Muscle layer of duodenum (tissue), 2 donors: Measurements from ENCODE around the gene DCTN1.
"Not testable (repeated sequence)": the region's sequence is repeated elsewhere in the genome, so short reads cannot be mapped to it uniquely, and the experiment has no call there.

Source experiments
- H3K27ac ChIP-seq: one replicate; pipeline ENCODE4 v1.7.0; 2013; ENCODE audit warnings: mild to moderate bottlenecking, low read length
- H3K27me3 ChIP-seq: one replicate; pipeline ENCODE4 v1.7.0; 2013; ENCODE audit warnings: low read depth, mild to moderate bottlenecking, control low read depth, low read length
- H3K36me3 ChIP-seq, 2 donors: one replicate each; pipeline ENCODE4 v1.7.0; 2013; ENCODE audit warnings: low read length in 2 of 2, control low read depth in 1 of 2, mild to moderate bottlenecking in 1 of 2; ENCODE audit not compliant: insufficient read depth in 2 of 2, control insufficient read depth in 1 of 2
- H3K4me1 ChIP-seq, 2 donors: one replicate each; pipeline ENCODE4 v1.7.0; 2013; ENCODE audit warnings: low read length in 2 of 2, mild to moderate bottlenecking in 2 of 2, control low read depth in 1 of 2, moderate library complexity in 1 of 2; ENCODE audit not compliant: insufficient read depth in 2 of 2, control insufficient read depth in 1 of 2
- H3K4me3 ChIP-seq, 2 donors: one replicate each; pipeline ENCODE4 v1.7.0; 2013; ENCODE audit warnings: low read length in 2 of 2, low read depth in 1 of 2, mild to moderate bottlenecking in 1 of 2
- H3K9me3 ChIP-seq, 2 donors: one replicate each; pipeline ENCODE4 v1.7.0; 2013; ENCODE audit warnings: low read length in 2 of 2, control low read depth in 1 of 2, mild to moderate bottlenecking in 1 of 2; ENCODE audit not compliant: control insufficient read depth in 1 of 2
- donor health status: healthy.

The DCTN1 gene

GRCh38 chr2:74420443-74421103 is 40.5 kb upstream of the DCTN1 start:
- H3K27ac ChIP-seq: not testable (repeated sequence)
- H3K4me3 ChIP-seq: peak overlapping the region; percentile 75 to 90
- H3K4me1 ChIP-seq: peaks cover 1 to 15% of the 10 kb centered on the region in 2 donors

GRCh38 chr2:74420006-74420405 is 39.9 kb upstream of the DCTN1 start:
- Histone ChIP-seq H3K36me3 (no peaks in the 10 kb centered on the region), H3K4me3 (no peak overlapping the region), H3K9me3 (no peaks in the 10 kb centered on the region), H3K27ac (no peak overlapping the region), H3K4me1 (peaks cover 3 to 20% of the 10 kb centered on the region in 2 donors), H3K27me3 (no peaks in the 10 kb centered on the region)

More at GRCh38 chr2:74420443-74421103, 40.5 kb upstream of the DCTN1 start:
- not testable (repeated sequence) for H3K27me3 ChIP-seq, H3K36me3 ChIP-seq, H3K9me3 ChIP-seq

- Histone ChIP-seq H3K36me3 (no peaks in the 10 kb centered on the region), H3K27ac (no peak overlapping the region), H3K27me3 (no peaks in the 10 kb centered on the region), H3K9me3 (no peaks in the 10 kb centered on the region), H3K4me1 (peaks cover 4 to 26% of the 10 kb centered on the region in 2 donors), H3K4me3 (no peak overlapping the region)
Measured at GRCh38 chr2:74419345-74419744, 39.2 kb upstream of the DCTN1 start.

DNA sequence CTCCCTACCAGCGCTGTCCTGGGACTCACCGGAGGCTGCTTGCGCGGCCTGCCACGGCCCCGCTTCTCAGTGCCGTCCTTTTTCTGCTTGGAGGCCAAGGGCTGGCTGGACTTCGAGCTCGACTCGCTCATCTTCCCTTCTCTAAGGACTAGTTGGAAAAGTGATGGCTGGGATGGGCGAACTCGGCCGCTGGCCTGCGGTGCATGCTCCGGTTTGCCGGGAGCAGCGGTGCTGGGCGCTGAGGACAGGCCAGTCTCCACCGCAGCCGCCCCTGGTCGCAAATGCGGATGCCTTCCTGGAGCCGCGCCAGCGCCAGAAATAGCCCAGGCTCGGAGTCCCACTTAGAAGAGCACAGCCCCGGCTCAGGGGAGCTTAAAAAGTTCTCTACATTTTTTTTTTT is 38.2 kb upstream of the DCTN1 start:
- Histone ChIP-seq H3K9me3 (no peaks in the 10 kb centered on the region), H3K27me3 (no peaks in the 10 kb centered on the region), H3K4me3 (no peak overlapping the region), H3K4me1 (peaks cover 8 to 35% of the 10 kb centered on the region in 2 donors), H3K36me3 (no peaks in the 10 kb centered on the region), H3K27ac (no peak overlapping the region)

- Histone ChIP-seq H3K4me3 (no peak overlapping the region), H3K36me3 (no peaks in the 10 kb centered on the region), H3K9me3 (no peaks in the 10 kb centered on the region), H3K27ac (no peak overlapping the region), H3K4me1 (peaks cover 8 to 39% of the 10 kb centered on the region in 2 donors), H3K27me3 (no peaks in the 10 kb centered on the region)
Measured at GRCh38 chr2:74417763-74418162, 37.7 kb upstream of the DCTN1 start.

GRCh38 chr2:74417197-74417596 is 37.1 kb upstream of the DCTN1 start:
- peaks cover 8 to 42% of the 10 kb centered on the region in 2 donors for H3K4me1 ChIP-seq

GRCh38 chr2:74416778-74417177 is 36.7 kb upstream of the DCTN1 start:
- no peaks in the 10 kb centered on the region for H3K27me3 ChIP-seq
- peaks cover 8 to 37% of the 10 kb centered on the region in 2 donors for H3K4me1 ChIP-seq
- H3K4me3 ChIP-seq: no peak overlapping the region
- H3K27ac ChIP-seq: no peak overlapping the region
- no peaks in the 10 kb centered on the region for H3K9me3 ChIP-seq
- H3K36me3 ChIP-seq: no peaks in the 10 kb centered on the region

More at GRCh38 chr2:74417197-74417596, 37.1 kb upstream of the DCTN1 start:
- no peaks in the 10 kb centered on the region for H3K9me3 ChIP-seq
- no peaks in the 10 kb centered on the region for H3K36me3 ChIP-seq
- H3K27ac ChIP-seq: no peak overlapping the region
- H3K4me3 ChIP-seq: no peak overlapping the region
- no peaks in the 10 kb centered on the region for H3K27me3 ChIP-seq

DNA sequence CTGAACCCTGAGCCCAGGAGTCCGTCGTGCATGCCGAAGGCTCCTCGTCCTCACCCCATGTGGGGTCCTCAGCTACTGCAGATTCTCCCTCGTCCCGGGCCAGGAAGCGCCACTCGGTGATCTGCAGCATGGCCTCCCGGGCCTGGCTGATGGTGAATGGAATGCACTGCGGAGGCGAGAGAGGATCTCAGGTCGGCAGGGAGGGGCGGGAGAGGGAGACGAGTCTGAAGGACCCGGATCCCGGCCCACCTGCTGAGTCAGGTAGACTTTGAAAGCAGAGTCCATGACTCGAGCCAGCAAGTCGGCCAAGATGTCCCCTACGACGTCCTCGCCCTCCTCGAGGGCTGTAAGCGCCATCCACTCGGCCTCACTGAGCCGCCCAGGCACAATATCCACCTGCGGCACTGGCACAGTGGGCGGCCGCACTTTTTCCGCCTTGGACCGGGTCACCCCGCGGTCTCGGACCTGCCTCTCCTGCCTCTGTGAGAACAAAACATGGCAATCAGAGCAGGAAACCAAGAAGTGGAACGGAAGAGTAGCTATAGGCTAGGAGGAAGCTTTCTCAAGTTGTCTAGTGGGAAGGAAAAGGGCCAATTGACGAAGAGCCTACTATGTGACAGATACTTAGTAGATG is 35.8 kb upstream of the DCTN1 start:
- Histone ChIP-seq H3K4me1 (peaks cover 8 to 36% of the 10 kb centered on the region in 2 donors), H3K27me3 (no peaks in the 10 kb centered on the region), H3K27ac (no peak overlapping the region), H3K9me3 (no peaks in the 10 kb centered on the region), H3K4me3 (peak overlapping the region; percentile 76 to 78), H3K36me3 (no peaks in the 10 kb centered on the region)

GRCh38 chr2:74414881-74415761 is 35.0 kb upstream of the DCTN1 start:
- Histone ChIP-seq H3K36me3 (no peaks in the 10 kb centered on the region), H3K27ac (no peak overlapping the region), H3K4me1 (peaks cover 8 to 36% of the 10 kb centered on the region in 2 donors), H3K27me3 (no peaks in the 10 kb centered on the region), H3K4me3 (peak overlapping the region; percentile 76 to 78), H3K9me3 (no peaks in the 10 kb centered on the region)

DNA sequence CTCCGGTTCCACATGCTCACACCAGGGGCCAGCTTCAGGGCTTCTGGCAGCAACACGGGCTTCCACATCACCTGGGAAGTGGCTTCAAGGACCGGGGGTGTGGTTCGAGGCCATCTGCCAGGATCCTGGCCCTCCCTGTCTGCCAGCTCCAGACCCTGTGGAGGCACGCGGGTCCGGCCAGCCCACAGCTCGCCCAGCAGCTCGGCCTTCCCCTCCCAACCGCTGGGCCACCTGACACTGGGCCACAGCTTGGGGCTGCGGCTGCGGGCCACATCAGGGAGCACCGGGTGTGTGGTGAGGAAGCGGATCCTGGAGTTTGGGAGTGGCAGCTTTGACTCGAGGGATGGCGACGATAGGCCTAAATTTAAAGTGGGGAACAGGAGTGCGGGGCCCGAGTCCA is 34.3 kb upstream of the DCTN1 start:
- Histone ChIP-seq H3K27me3 (no peaks in the 10 kb centered on the region), H3K4me3 (peak overlapping the region; percentile 76 to 78), H3K4me1 (peaks cover 8 to 36% of the 10 kb centered on the region in 2 donors), H3K27ac (no peak overlapping the region), H3K36me3 (no peaks in the 10 kb centered on the region), H3K9me3 (no peaks in the 10 kb centered on the region)

- no peaks in the 10 kb centered on the region for H3K36me3 ChIP-seq
- no peaks in the 10 kb centered on the region for H3K27me3 ChIP-seq
- no peaks in the 10 kb centered on the region for H3K9me3 ChIP-seq
- no peak overlapping the region for H3K4me3 ChIP-seq
- peaks cover 8 to 36% of the 10 kb centered on the region in 2 donors for H3K4me1 ChIP-seq
- H3K27ac ChIP-seq: no peak overlapping the region
Measured at GRCh38 chr2:74413001-74413698, 33.0 kb upstream of the DCTN1 start.
